ENCODE data around the gene CDX1.

The CDX1 gene

GRCh38 chr5:150184006-150184405 is 17.4 kb downstream of the CDX1 start:
- DNase-seq (ENCODE audit: low read depth): no peak

GRCh38 chr5:150184990-150185912 is 18.7 kb downstream of the CDX1 start:
- DNase-seq (ENCODE audit: low read depth): no peak

GRCh38 chr5:150186137-150186536 is 19.6 kb downstream of the CDX1 start:
- no peak for DNase-seq (ENCODE audit: low read depth)

GRCh38 chr5:150186897-150187296 is 20.3 kb downstream of the CDX1 start:
- no peak for DNase-seq (ENCODE audit: low read depth)

- no peak for DNase-seq (ENCODE audit: low read depth)
Observed at GRCh38 chr5:150188146-150188842, 21.7 kb downstream of the CDX1 start.

GRCh38 chr5:150189326-150189725 is 22.7 kb downstream of the CDX1 start:
- no peak for DNase-seq (ENCODE audit: low read depth)

GRCh38 chr5:150189728-150190502 is 23.3 kb downstream of the CDX1 start, which contains the start of gene SLC6A7:
Gene SLC6A7 (plus strand): TSS chr5:150190062. CDS start chr5:150190328, 266 bp downstream.
- DNase-seq (ENCODE audit: low read depth): no peak

- no peak for DNase-seq (ENCODE audit: low read depth)
Observed at GRCh38 chr5:150190503-150190979, 24.0 kb downstream of the CDX1 start.

GRCh38 chr5:150190987-150191386 is 24.4 kb downstream of the CDX1 start:
- DNase-seq (ENCODE audit: low read depth): no peak

GRCh38 chr5:150192462-150192861 is 25.9 kb downstream of the CDX1 start:
- no peak for DNase-seq (ENCODE audit: low read depth)

GRCh38 chr5:150195736-150196485 is 29.3 kb downstream of the CDX1 start:
- DNase-seq (ENCODE audit: low read depth): no peak

- no peak for DNase-seq (ENCODE audit: low read depth)
Observed at GRCh38 chr5:150196514-150196913, 29.9 kb downstream of the CDX1 start.

GRCh38 chr5:150196986-150197385 is 30.4 kb downstream of the CDX1 start:
- no peak for DNase-seq (ENCODE audit: low read depth)

GRCh38 chr5:150197476-150197875 is 30.9 kb downstream of the CDX1 start:
- DNase-seq (ENCODE audit: low read depth): no peak

- no peak for DNase-seq (ENCODE audit: low read depth)
Observed at GRCh38 chr5:150202501-150202900, 35.9 kb downstream of the CDX1 start.

GRCh38 chr5:150203832-150204589 is 37.4 kb downstream of the CDX1 start:
- no peak for DNase-seq (ENCODE audit: low read depth)

GRCh38 chr5:150204590-150204960 is 38.0 kb downstream of the CDX1 start:
- DNase-seq (ENCODE audit: low read depth): no peak

- no peak for DNase-seq (ENCODE audit: low read depth)
Observed at GRCh38 chr5:150206098-150206778, 39.7 kb downstream of the CDX1 start.

GRCh38 chr5:150206779-150207115 is 40.2 kb downstream of the CDX1 start:
- no peak for DNase-seq (ENCODE audit: low read depth)
